Breast epithelium (tissue), 4 donors: ENCODE data around the gene CARHSP1. TPM values are rescaled to one million over a fixed set of nuclear protein-coding genes. Genes with fewer than 3 reads are reported as not detected.
"Not testable (repeated sequence)": the region's sequence is repeated elsewhere in the genome, so short reads cannot be mapped to it uniquely, and the experiment has no call there.

Source experiments
- DNase-seq, 2 donors: peaks; one replicate each; pipeline ENCODE4 v3.0.0-alpha.2; 2019; ENCODE audit warnings: low spot score in 2 of 2
- H3K27ac ChIP-seq, 2 donors: fragments of 200-600 bp; sonication (generic) in 1 of 2; one replicate each; pipeline ENCODE4 v1.5.1; 2016 to 2019; ENCODE audit warnings: mild to moderate bottlenecking in 1 of 2
- H3K27me3 ChIP-seq, 2 donors: fragments of 200-600 bp; sonication (generic) in 1 of 2; one replicate each; pipeline versions ENCODE4 v1.5.1 to v1.6.0; 2017 to 2019; ENCODE audit warnings: control low read depth in 1 of 2, mild to moderate bottlenecking in 1 of 2
- H3K36me3 ChIP-seq: fragments of 200-600 bp; one replicate; pipeline ENCODE4 v1.5.1; 2019
- H3K4me1 ChIP-seq, 2 donors: fragments of 200-600 bp; sonication (generic); one replicate each; pipeline ENCODE4 v1.5.1; 2016 to 2019; ENCODE audit warnings: control low read depth in 1 of 2
- H3K4me3 ChIP-seq, 3 donors: fragments of 200-600 bp; sonication (generic); 1 replicate in 2 of 3; 2 replicates in 1 of 3; pipeline ENCODE4 v1.5.1; 2016 to 2019; ENCODE audit warnings: mild to moderate bottlenecking in 3 of 3, moderate library complexity in 2 of 3
- H3K9me3 ChIP-seq, 2 donors: fragments of 200-600 bp; sonication (generic) in 1 of 2; one replicate each; pipeline ENCODE4 v1.5.1; 2016 to 2019; ENCODE audit warnings: control low read depth in 1 of 2
- CTCF ChIP-seq, 3 donors: fragments of 450-650 bp; IDR thresholded peaks; one replicate each; pipeline ENCODE4 v1.5.1; 2016 to 2017; ENCODE audit warnings: antibody characterized with exemption in 3 of 3, mild to moderate bottlenecking in 3 of 3, moderate library complexity in 3 of 3
- POLR2A ChIP-seq: fragments of 450-650 bp; IDR thresholded peaks from one replicate; pipeline ENCODE4 v1.6.1; 2016; ENCODE audit warnings: antibody characterized with exemption, mild to moderate bottlenecking, moderate library complexity
- POLR2AphosphoS5 ChIP-seq, 3 donors: sonication (generic); formaldehyde crosslinking; IDR thresholded peaks; one replicate each; pipeline ENCODE4 v1.6.1; 2017; ENCODE audit warnings: antibody characterized with exemption in 3 of 3
- intact Hi-C: fragments of 100-400 bp; cut with DNase I; formaldehyde crosslinking; loops from one replicate; pipeline ENCODE4 v1.15.1; 2023; ENCODE audit warnings: low total_unique reads
- total RNA-seq, 3 donors: library from RNA; depleted of rRNA; stranded (reverse); fragments of >200 nt; gene quantifications; one replicate each; pipeline ENCODE4 v1.1.0, GENCODE V29; 2016

CARHSP1 gene
- total RNA-seq, 3 donors from 2014 or later, result 58.6 to 126 (median 83.9) TPM

- intact Hi-C loops, result no loop called here
- Histone ChIP-seq H3K27me3 (no peaks in the 10 kb centered on the region), H3K4me1 (no peaks in the 10 kb centered on the region), H3K9me3 (no peaks in the 10 kb centered on the region), H3K4me3 (no peak overlapping the region), H3K27ac (peak overlapping the region in 1 of 2 donors; percentile 74), H3K36me3 (no peaks in the 10 kb centered on the region)
- DNase-seq, result no peak
- TF ChIP-seq CTCF (IDR thresholded peaks at IDR 0.05) (no peak), POLR2AphosphoS5 (IDR thresholded peaks at IDR 0.05) (no peak), POLR2A (no peak)
These were observed 20.4 kb downstream of the CARHSP1 start for GRCh38 chr16:8848231-8848938.

GRCh38 chr16:8847623-8848022 is 21.2 kb downstream of the CARHSP1 start:
- Histone ChIP-seq H3K27me3 (no peaks in the 10 kb centered on the region), H3K4me3 (no peak overlapping the region), H3K36me3 (no peaks in the 10 kb centered on the region), H3K27ac (no peak overlapping the region), H3K9me3 (no peaks in the 10 kb centered on the region), H3K4me1 (no peaks in the 10 kb centered on the region)
- no peak for DNase-seq
- intact Hi-C loops, result no loop called here
- TF ChIP-seq POLR2AphosphoS5 (IDR thresholded peaks at IDR 0.05) (no peak), CTCF (IDR thresholded peaks at IDR 0.05) (no peak), POLR2A (no peak)

GRCh38 chr16:8847145-8847544 is 21.7 kb downstream of the CARHSP1 start:
- H3K27ac ChIP-seq, result no peak overlapping the region
- no peaks in the 10 kb centered on the region for H3K9me3 ChIP-seq
- DNase-seq, result no peak
- no peaks in the 10 kb centered on the region for H3K4me1 ChIP-seq
- H3K4me3 ChIP-seq, result no peak overlapping the region
- TF ChIP-seq CTCF (IDR thresholded peaks at IDR 0.05) (no peak), POLR2A (no peak), POLR2AphosphoS5 (IDR thresholded peaks at IDR 0.05) (no peak)
- intact Hi-C loops, result no loop called here
- no peaks in the 10 kb centered on the region for H3K36me3 ChIP-seq
- H3K27me3 ChIP-seq, result no peaks in the 10 kb centered on the region

- no peak overlapping the region for H3K4me3 ChIP-seq
- no peaks in the 10 kb centered on the region for H3K4me1 ChIP-seq
- no peak for TF ChIP-seq POLR2A
- TF ChIP-seq CTCF (IDR thresholded peaks at IDR 0.05), result no peak
- TF ChIP-seq POLR2AphosphoS5 (IDR thresholded peaks at IDR 0.05), result no peak
- H3K27me3 ChIP-seq, result no peaks in the 10 kb centered on the region
- intact Hi-C loops, result no loop called here
- no peak for DNase-seq
- H3K27ac ChIP-seq, result no peak overlapping the region
- H3K9me3 ChIP-seq, result no peaks in the 10 kb centered on the region
- no peaks in the 10 kb centered on the region for H3K36me3 ChIP-seq
These were observed 22.3 kb downstream of the CARHSP1 start for GRCh38 chr16:8846401-8846932.

GRCh38 chr16:8845699-8846298 is 23.0 kb downstream of the CARHSP1 start:
- H3K4me3 ChIP-seq, result no peak overlapping the region
- intact Hi-C loops, result no loop called here
- H3K4me1 ChIP-seq, result no peaks in the 10 kb centered on the region
- H3K9me3 ChIP-seq, result no peaks in the 10 kb centered on the region
- no peak for TF ChIP-seq POLR2A
- no peak for TF ChIP-seq CTCF (IDR thresholded peaks at IDR 0.05)
- no peak for TF ChIP-seq POLR2AphosphoS5 (IDR thresholded peaks at IDR 0.05)
- H3K27me3 ChIP-seq, result no peaks in the 10 kb centered on the region
- no peak overlapping the region for H3K27ac ChIP-seq
- DNase-seq, result no peak
- no peaks in the 10 kb centered on the region for H3K36me3 ChIP-seq

- H3K9me3 ChIP-seq, H3K36me3 ChIP-seq, H3K27me3 ChIP-seq, H3K4me1 ChIP-seq, H3K27ac ChIP-seq, intact Hi-C loops, DNase-seq: not testable (repeated sequence)
- peak overlapping the region in 1 of 3 donors; percentile 13 for H3K4me3 ChIP-seq
These were observed 25.5 kb downstream of the CARHSP1 start for GRCh38 chr16:8843296-8843695.

GRCh38 chr16:8842016-8842415 is 26.8 kb downstream of the CARHSP1 start:
- H3K9me3 ChIP-seq, intact Hi-C loops, H3K4me1 ChIP-seq, H3K36me3 ChIP-seq, DNase-seq, H3K27me3 ChIP-seq: not testable (repeated sequence)
- H3K27ac ChIP-seq, result peak overlapping the region in 1 of 2 donors; percentile 32
- H3K4me3 ChIP-seq, result peak overlapping the region in 1 of 3 donors; percentile 15

- DNase-seq, H3K4me3 ChIP-seq, H3K9me3 ChIP-seq, H3K36me3 ChIP-seq, H3K27me3 ChIP-seq, intact Hi-C loops, H3K27ac ChIP-seq, H3K4me1 ChIP-seq: not testable (repeated sequence)
These were observed 31.2 kb downstream of the CARHSP1 start for GRCh38 chr16:8837594-8837993.
